ENCODE measurements around the gene SCLY. TPM values are rescaled to one million over a fixed set of nuclear protein-coding genes. Genes with fewer than 3 reads are reported as not detected.

SCLY gene
- total and polyA plus RNA-seq, 2 of the 8 experiments (the other 6 are each of a cell fraction or from before 2014, with no cell fraction given): 79.0 to 79.5 TPM

- no peak for TF ChIP-seq CHD7 (IDR thresholded peaks at IDR 0.05; ENCODE audit: insufficient replicate concordance, low read length)
- no peak for TF ChIP-seq BACH1 (IDR thresholded peaks at IDR 0.05; ENCODE audit: low read length)
- no peak for TF ChIP-seq CREB1 (IDR thresholded peaks at IDR 0.05)
- TF ChIP-seq E2F6 (IDR thresholded peaks at IDR 0.05): peak; percentile 86; the same call in 1 of the 2 replicates
- no peak for TF ChIP-seq EZH2 (IDR thresholded peaks at IDR 0.05; ENCODE audit: low read depth, low read length, severe bottlenecking)
- TF ChIP-seq CEBPB (IDR thresholded peaks at IDR 0.05; ENCODE audit: low read depth, low read length): no peak
- no peak for TF ChIP-seq ASH2L (IDR thresholded peaks at IDR 0.05; ENCODE audit: low read length)
- TF ChIP-seq POLR2AphosphoS5 (IDR thresholded peaks at IDR 0.05; ENCODE audit: low read depth, low read length): peak; percentile 43; the same call in 1 of the 2 replicates
- no peak for TF ChIP-seq HDAC6 (IDR thresholded peaks at IDR 0.05; ENCODE audit: low read depth, low read length)
- no peak for TF ChIP-seq JUN (IDR thresholded peaks at IDR 0.05; ENCODE audit: low read depth, low read length)
- TF ChIP-seq EGR1 (IDR thresholded peaks at IDR 0.05; ENCODE audit: borderline replicate concordance, low read depth, low read length): no peak
These were observed 35.7 kb downstream of the SCLY start (continued) for GRCh38 chr2:238096311-238097011.
